Measurements from ENCODE around the gene CNTNAP5.

Gene CNTNAP5

GRCh38 chr2:124816007-124816406, 790.9 kb downstream of the CNTNAP5 start:
- H3K27me3 ChIP-seq (ENCODE audit: control insufficient read depth in 1 of 2, insufficient read depth in 2 of 2, low read length in 2 of 2), result no peaks in the 10 kb centered on the region
- H3K4me1 ChIP-seq (ENCODE audit: control insufficient read depth in 1 of 2, insufficient read depth in 2 of 2, low read length in 2 of 2), result no peaks in the 10 kb centered on the region
- H3K4me3 ChIP-seq (ENCODE audit: low read depth in 1 of 2, low read length in 2 of 2), result no peak overlapping the region
- no peaks in the 10 kb centered on the region for H3K9me3 ChIP-seq (ENCODE audit: control insufficient read depth in 1 of 2, low read length in 2 of 2)
- no peaks in the 10 kb centered on the region for H3K36me3 ChIP-seq (ENCODE audit: control insufficient read depth in 1 of 2, insufficient read depth in 2 of 2, low read length in 2 of 2)
- no peak overlapping the region for H3K9ac ChIP-seq (ENCODE audit: low read depth in 1 of 2, low read length in 2 of 2)
- H3K27ac ChIP-seq (ENCODE audit: low read depth, low read length), result no peak overlapping the region

GRCh38 chr2:124822516-124822915, 797.4 kb downstream of the CNTNAP5 start:
- H3K4me1 ChIP-seq (ENCODE audit: control insufficient read depth in 1 of 2, insufficient read depth in 2 of 2, low read length in 2 of 2), result no peaks in the 10 kb centered on the region
- no peaks in the 10 kb centered on the region for H3K9me3 ChIP-seq (ENCODE audit: control insufficient read depth in 1 of 2, low read length in 2 of 2)
- H3K9ac ChIP-seq (ENCODE audit: low read depth in 1 of 2, low read length in 2 of 2), result no peak overlapping the region
- H3K4me3 ChIP-seq (ENCODE audit: low read depth in 1 of 2, low read length in 2 of 2), result no peak overlapping the region
- no peaks in the 10 kb centered on the region for H3K27me3 ChIP-seq (ENCODE audit: control insufficient read depth in 1 of 2, insufficient read depth in 2 of 2, low read length in 2 of 2)
- H3K27ac ChIP-seq (ENCODE audit: low read depth, low read length), result no peak overlapping the region
- no peaks in the 10 kb centered on the region for H3K36me3 ChIP-seq (ENCODE audit: control insufficient read depth in 1 of 2, insufficient read depth in 2 of 2, low read length in 2 of 2)

GRCh38 chr2:124824441-124824840, 799.4 kb downstream of the CNTNAP5 start:
- H3K36me3 ChIP-seq (ENCODE audit: control insufficient read depth in 1 of 2, insufficient read depth in 2 of 2, low read length in 2 of 2), result no peaks in the 10 kb centered on the region
- H3K9me3 ChIP-seq (ENCODE audit: control insufficient read depth in 1 of 2, low read length in 2 of 2), result no peaks in the 10 kb centered on the region
- no peak overlapping the region for H3K4me3 ChIP-seq (ENCODE audit: low read depth in 1 of 2, low read length in 2 of 2)
- H3K9ac ChIP-seq (ENCODE audit: low read depth in 1 of 2, low read length in 2 of 2), result no peak overlapping the region
- no peaks in the 10 kb centered on the region for H3K4me1 ChIP-seq (ENCODE audit: control insufficient read depth in 1 of 2, insufficient read depth in 2 of 2, low read length in 2 of 2)
- no peaks in the 10 kb centered on the region for H3K27me3 ChIP-seq (ENCODE audit: control insufficient read depth in 1 of 2, insufficient read depth in 2 of 2, low read length in 2 of 2)
- no peak overlapping the region for H3K27ac ChIP-seq (ENCODE audit: low read depth, low read length)

GRCh38 chr2:124832521-124832920, 807.4 kb downstream of the CNTNAP5 start:
- H3K4me3 ChIP-seq (ENCODE audit: low read depth in 1 of 2, low read length in 2 of 2), result no peak overlapping the region
- H3K9me3 ChIP-seq (ENCODE audit: control insufficient read depth in 1 of 2, low read length in 2 of 2), result no peaks in the 10 kb centered on the region
- no peak overlapping the region for H3K27ac ChIP-seq (ENCODE audit: low read depth, low read length)
- H3K9ac ChIP-seq (ENCODE audit: low read depth in 1 of 2, low read length in 2 of 2), result no peak overlapping the region
- no peaks in the 10 kb centered on the region for H3K27me3 ChIP-seq (ENCODE audit: control insufficient read depth in 1 of 2, insufficient read depth in 2 of 2, low read length in 2 of 2)
- H3K4me1 ChIP-seq (ENCODE audit: control insufficient read depth in 1 of 2, insufficient read depth in 2 of 2, low read length in 2 of 2), result no peaks in the 10 kb centered on the region
- no peaks in the 10 kb centered on the region for H3K36me3 ChIP-seq (ENCODE audit: control insufficient read depth in 1 of 2, insufficient read depth in 2 of 2, low read length in 2 of 2)

GRCh38 chr2:124834331-124834730, 809.2 kb downstream of the CNTNAP5 start:
- H3K27me3 ChIP-seq (ENCODE audit: control insufficient read depth in 1 of 2, insufficient read depth in 2 of 2, low read length in 2 of 2), result no peaks in the 10 kb centered on the region
- H3K4me1 ChIP-seq (ENCODE audit: control insufficient read depth in 1 of 2, insufficient read depth in 2 of 2, low read length in 2 of 2), result no peaks in the 10 kb centered on the region
- no peaks in the 10 kb centered on the region for H3K9me3 ChIP-seq (ENCODE audit: control insufficient read depth in 1 of 2, low read length in 2 of 2)
- no peak overlapping the region for H3K27ac ChIP-seq (ENCODE audit: low read depth, low read length)
- no peak overlapping the region for H3K4me3 ChIP-seq (ENCODE audit: low read depth in 1 of 2, low read length in 2 of 2)
- no peak overlapping the region for H3K9ac ChIP-seq (ENCODE audit: low read depth in 1 of 2, low read length in 2 of 2)
- H3K36me3 ChIP-seq (ENCODE audit: control insufficient read depth in 1 of 2, insufficient read depth in 2 of 2, low read length in 2 of 2), result no peaks in the 10 kb centered on the region

GRCh38 chr2:124835331-124835730, 810.2 kb downstream of the CNTNAP5 start:
- no peak overlapping the region for H3K4me3 ChIP-seq (ENCODE audit: low read depth in 1 of 2, low read length in 2 of 2)
- no peak overlapping the region for H3K9ac ChIP-seq (ENCODE audit: low read depth in 1 of 2, low read length in 2 of 2)
- no peaks in the 10 kb centered on the region for H3K36me3 ChIP-seq (ENCODE audit: control insufficient read depth in 1 of 2, insufficient read depth in 2 of 2, low read length in 2 of 2)
- H3K27me3 ChIP-seq (ENCODE audit: control insufficient read depth in 1 of 2, insufficient read depth in 2 of 2, low read length in 2 of 2), result no peaks in the 10 kb centered on the region
- no peak overlapping the region for H3K27ac ChIP-seq (ENCODE audit: low read depth, low read length)
- H3K4me1 ChIP-seq (ENCODE audit: control insufficient read depth in 1 of 2, insufficient read depth in 2 of 2, low read length in 2 of 2), result no peaks in the 10 kb centered on the region
- H3K9me3 ChIP-seq (ENCODE audit: control insufficient read depth in 1 of 2, low read length in 2 of 2), result no peaks in the 10 kb centered on the region

DNA sequence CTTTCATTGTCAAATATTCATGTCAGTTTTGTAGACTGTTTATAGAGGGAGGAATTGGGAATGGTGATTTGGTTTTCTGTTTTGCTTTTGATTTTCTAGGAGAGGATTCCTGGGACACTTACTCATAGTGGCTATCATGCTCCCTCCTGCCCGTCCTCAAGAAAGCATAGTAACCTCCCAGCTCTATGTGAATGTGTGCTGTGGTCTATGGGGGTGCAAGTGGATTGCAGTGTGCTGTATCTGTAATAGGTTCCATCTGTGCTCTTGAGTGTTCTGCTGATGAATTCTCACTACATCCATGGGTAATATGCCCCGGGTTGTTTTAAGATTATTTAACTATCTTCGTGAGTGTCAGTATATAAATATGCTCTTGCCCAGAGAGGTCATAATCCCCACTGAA, 811.3 kb downstream of the CNTNAP5 start:
- H3K36me3 ChIP-seq (ENCODE audit: control insufficient read depth in 1 of 2, insufficient read depth in 2 of 2, low read length in 2 of 2), result no peaks in the 10 kb centered on the region
- H3K9me3 ChIP-seq (ENCODE audit: control insufficient read depth in 1 of 2, low read length in 2 of 2), result no peaks in the 10 kb centered on the region
- no peak overlapping the region for H3K27ac ChIP-seq (ENCODE audit: low read depth, low read length)
- no peaks in the 10 kb centered on the region for H3K27me3 ChIP-seq (ENCODE audit: control insufficient read depth in 1 of 2, insufficient read depth in 2 of 2, low read length in 2 of 2)
- no peak overlapping the region for H3K9ac ChIP-seq (ENCODE audit: low read depth in 1 of 2, low read length in 2 of 2)
- H3K4me1 ChIP-seq (ENCODE audit: control insufficient read depth in 1 of 2, insufficient read depth in 2 of 2, low read length in 2 of 2), result no peaks in the 10 kb centered on the region
- H3K4me3 ChIP-seq (ENCODE audit: low read depth in 1 of 2, low read length in 2 of 2), result no peak overlapping the region

DNA sequence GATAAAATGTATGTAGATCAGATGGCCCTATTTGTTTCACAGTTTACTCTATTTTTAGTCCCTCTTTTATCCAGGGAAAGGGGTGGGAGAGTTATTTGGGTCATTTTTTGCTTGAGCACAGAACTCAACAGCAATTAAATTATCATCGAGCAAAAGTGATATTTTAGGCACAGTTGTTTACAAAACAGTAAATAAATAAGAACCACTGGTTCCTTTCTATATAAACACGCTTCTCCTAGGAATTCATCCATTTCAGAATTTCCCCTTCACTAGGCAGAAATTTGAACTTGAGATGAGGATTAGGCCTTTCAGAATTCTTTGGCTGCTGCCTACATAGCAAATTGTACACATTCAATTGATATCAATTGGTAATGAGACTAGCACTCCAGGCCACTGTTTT, 812.4 kb downstream of the CNTNAP5 start:
- no peaks in the 10 kb centered on the region for H3K9me3 ChIP-seq (ENCODE audit: control insufficient read depth in 1 of 2, low read length in 2 of 2)
- H3K9ac ChIP-seq (ENCODE audit: low read depth in 1 of 2, low read length in 2 of 2), result no peak overlapping the region
- H3K27ac ChIP-seq (ENCODE audit: low read depth, low read length), result no peak overlapping the region
- H3K36me3 ChIP-seq (ENCODE audit: control insufficient read depth in 1 of 2, insufficient read depth in 2 of 2, low read length in 2 of 2), result no peaks in the 10 kb centered on the region
- no peak overlapping the region for H3K4me3 ChIP-seq (ENCODE audit: low read depth in 1 of 2, low read length in 2 of 2)
- H3K4me1 ChIP-seq (ENCODE audit: control insufficient read depth in 1 of 2, insufficient read depth in 2 of 2, low read length in 2 of 2), result no peaks in the 10 kb centered on the region
- H3K27me3 ChIP-seq (ENCODE audit: control insufficient read depth in 1 of 2, insufficient read depth in 2 of 2, low read length in 2 of 2), result no peaks in the 10 kb centered on the region

GRCh38 chr2:124838406-124838805, 813.3 kb downstream of the CNTNAP5 start:
- H3K27ac ChIP-seq (ENCODE audit: low read depth, low read length), result no peak overlapping the region
- H3K9ac ChIP-seq (ENCODE audit: low read depth in 1 of 2, low read length in 2 of 2), result no peak overlapping the region
- H3K4me1 ChIP-seq (ENCODE audit: control insufficient read depth in 1 of 2, insufficient read depth in 2 of 2, low read length in 2 of 2), result no peaks in the 10 kb centered on the region
- no peak overlapping the region for H3K4me3 ChIP-seq (ENCODE audit: low read depth in 1 of 2, low read length in 2 of 2)
- no peaks in the 10 kb centered on the region for H3K27me3 ChIP-seq (ENCODE audit: control insufficient read depth in 1 of 2, insufficient read depth in 2 of 2, low read length in 2 of 2)
- H3K9me3 ChIP-seq (ENCODE audit: control insufficient read depth in 1 of 2, low read length in 2 of 2), result no peaks in the 10 kb centered on the region
- H3K36me3 ChIP-seq (ENCODE audit: control insufficient read depth in 1 of 2, insufficient read depth in 2 of 2, low read length in 2 of 2), result no peaks in the 10 kb centered on the region

DNA sequence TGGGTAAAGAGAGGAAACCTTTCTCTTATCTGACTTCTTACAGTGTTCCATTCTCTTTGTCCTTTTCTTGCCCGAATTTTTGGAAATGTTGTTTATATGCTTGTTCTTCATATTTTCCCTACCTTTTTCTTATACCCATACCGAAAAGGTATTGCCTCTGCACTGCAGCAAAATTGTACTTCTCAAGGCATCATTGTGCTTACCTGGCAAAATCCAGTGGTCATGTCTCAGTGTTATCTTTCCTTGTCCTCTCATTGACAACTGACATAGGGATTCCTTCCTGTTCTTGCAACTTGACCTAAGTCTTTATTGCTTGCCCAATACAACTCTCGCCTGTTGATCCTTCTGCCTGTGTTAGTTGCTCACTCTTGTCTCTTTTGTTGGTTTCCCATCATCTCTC, 842.2 kb downstream of the CNTNAP5 start:
- no peak overlapping the region for H3K9ac ChIP-seq (ENCODE audit: low read depth in 1 of 2, low read length in 2 of 2)
- H3K4me3 ChIP-seq (ENCODE audit: low read depth in 1 of 2, low read length in 2 of 2), result no peak overlapping the region
- no peaks in the 10 kb centered on the region for H3K4me1 ChIP-seq (ENCODE audit: control insufficient read depth in 1 of 2, insufficient read depth in 2 of 2, low read length in 2 of 2)
- H3K9me3 ChIP-seq (ENCODE audit: control insufficient read depth in 1 of 2, low read length in 2 of 2), result no peaks in the 10 kb centered on the region
- H3K27me3 ChIP-seq (ENCODE audit: control insufficient read depth in 1 of 2, insufficient read depth in 2 of 2, low read length in 2 of 2), result no peaks in the 10 kb centered on the region
- no peak overlapping the region for H3K27ac ChIP-seq (ENCODE audit: low read depth, low read length)
- H3K36me3 ChIP-seq (ENCODE audit: control insufficient read depth in 1 of 2, insufficient read depth in 2 of 2, low read length in 2 of 2), result no peaks in the 10 kb centered on the region

- H3K27me3 ChIP-seq (ENCODE audit: control insufficient read depth in 1 of 2, insufficient read depth in 2 of 2, low read length in 2 of 2), result no peaks in the 10 kb centered on the region
These were observed 849.1 kb downstream of the CNTNAP5 start for GRCh38 chr2:124874219-124874618.

More at GRCh38 chr2:124874219-124874618, 849.1 kb downstream of the CNTNAP5 start:
- no peaks in the 10 kb centered on the region for H3K4me1 ChIP-seq (ENCODE audit: control insufficient read depth in 1 of 2, insufficient read depth in 2 of 2, low read length in 2 of 2)
- no peak overlapping the region for H3K27ac ChIP-seq (ENCODE audit: low read depth, low read length)
- H3K9me3 ChIP-seq (ENCODE audit: control insufficient read depth in 1 of 2, low read length in 2 of 2), result no peaks in the 10 kb centered on the region
- H3K9ac ChIP-seq (ENCODE audit: low read depth in 1 of 2, low read length in 2 of 2), result no peak overlapping the region
- no peak overlapping the region for H3K4me3 ChIP-seq (ENCODE audit: low read depth in 1 of 2, low read length in 2 of 2)
- H3K36me3 ChIP-seq (ENCODE audit: control insufficient read depth in 1 of 2, insufficient read depth in 2 of 2, low read length in 2 of 2), result no peaks in the 10 kb centered on the region

Measured in duodenal mucosa (tissue), 2 donors.